OCI-LY1 (cell line): ENCODE measurements around the gene SULT1A3.
"Not testable (repeated sequence)": the region's sequence is repeated elsewhere in the genome, so short reads cannot be mapped to it uniquely, and the experiment has no call there.

Experiments
- H2AFZ ChIP-seq: fragments of 200-600 bp; sonication (generic), shearing (Covaris generic); 2 replicates; pipeline ENCODE4 v1.6.0; 2014; ENCODE audit warnings: antibody characterized with exemption, mild to moderate bottlenecking, low read length
- H3F3A ChIP-seq: fragments of 200-600 bp; sonication (generic), shearing (Covaris generic); 2 replicates; pipeline ENCODE4 v1.6.0; 2014; ENCODE audit warnings: mild to moderate bottlenecking, antibody characterized with exemption, low read length, moderate library complexity; ENCODE audit not compliant: insufficient read depth
- H3K27ac ChIP-seq: fragments of 200-600 bp; sonication (generic); 2 replicates; pipeline ENCODE4 v1.5.1; 2014; ENCODE audit warnings: low read length, mixed run types, mild to moderate bottlenecking, low read depth; ENCODE audit not compliant: poor library complexity, severe bottlenecking
- H3K27me3 ChIP-seq: fragments of 200-600 bp; sonication (generic); 2 replicates; pipeline ENCODE4 v1.6.0; 2014; ENCODE audit warnings: antibody characterized with exemption, mild to moderate bottlenecking, low read length, moderate library complexity; ENCODE audit not compliant: insufficient read depth
- H3K36me3 ChIP-seq: fragments of 200-600 bp; sonication (generic); 2 replicates; pipeline ENCODE4 v1.6.1; 2014; ENCODE audit warnings: mild to moderate bottlenecking, antibody characterized with exemption, low read length, moderate library complexity, mixed read lengths; ENCODE audit not compliant: insufficient read depth
- H3K4me1 ChIP-seq: fragments of 200-600 bp; sonication (generic); 2 replicates; pipeline ENCODE4 v1.5.1; 2014; ENCODE audit warnings: mild to moderate bottlenecking, low read length, moderate library complexity; ENCODE audit not compliant: insufficient read depth, severe bottlenecking
- H3K4me2 ChIP-seq: fragments of 200-600 bp; sonication (generic), shearing (Covaris generic); 2 replicates; pipeline ENCODE4 v1.6.1; 2014; ENCODE audit warnings: low read length
- H3K4me3 ChIP-seq: fragments of 200-600 bp; sonication (generic); 2 replicates; pipeline ENCODE4 v1.5.1; 2014; ENCODE audit warnings: low read length, low read depth, mild to moderate bottlenecking, mixed read lengths; ENCODE audit not compliant: poor library complexity, severe bottlenecking
- H3K79me2 ChIP-seq: fragments of 200-600 bp; shearing (Covaris generic); 2 replicates; pipeline ENCODE4 v1.6.1; 2016; ENCODE audit warnings: mixed run types, low read length, mixed read lengths; ENCODE audit not compliant: insufficient read depth
- H3K9ac ChIP-seq: fragments of 200-600 bp; sonication (generic), shearing (Covaris generic); 2 replicates; pipeline ENCODE4 v1.6.1; 2014; ENCODE audit warnings: mild to moderate bottlenecking, low read length, mixed read lengths
- H3K9me2 ChIP-seq: fragments of 200-600 bp; sonication (generic), shearing (Covaris generic); 2 replicates; pipeline ENCODE4 v1.6.1; 2014; ENCODE audit warnings: low read depth, mild to moderate bottlenecking, low read length, mixed read lengths
- H3K9me3 ChIP-seq: fragments of 200-600 bp; shearing (Covaris generic); 2 replicates; pipeline ENCODE4 v1.6.1; 2014; ENCODE audit warnings: low read length, mixed read lengths
- H4K20me1 ChIP-seq: fragments of 200-600 bp; sonication (generic), shearing (Covaris generic); 2 replicates; pipeline ENCODE4 v1.6.0; 2016; ENCODE audit warnings: mild to moderate bottlenecking, low read length; ENCODE audit not compliant: insufficient read depth

SULT1A3 gene

DNA sequence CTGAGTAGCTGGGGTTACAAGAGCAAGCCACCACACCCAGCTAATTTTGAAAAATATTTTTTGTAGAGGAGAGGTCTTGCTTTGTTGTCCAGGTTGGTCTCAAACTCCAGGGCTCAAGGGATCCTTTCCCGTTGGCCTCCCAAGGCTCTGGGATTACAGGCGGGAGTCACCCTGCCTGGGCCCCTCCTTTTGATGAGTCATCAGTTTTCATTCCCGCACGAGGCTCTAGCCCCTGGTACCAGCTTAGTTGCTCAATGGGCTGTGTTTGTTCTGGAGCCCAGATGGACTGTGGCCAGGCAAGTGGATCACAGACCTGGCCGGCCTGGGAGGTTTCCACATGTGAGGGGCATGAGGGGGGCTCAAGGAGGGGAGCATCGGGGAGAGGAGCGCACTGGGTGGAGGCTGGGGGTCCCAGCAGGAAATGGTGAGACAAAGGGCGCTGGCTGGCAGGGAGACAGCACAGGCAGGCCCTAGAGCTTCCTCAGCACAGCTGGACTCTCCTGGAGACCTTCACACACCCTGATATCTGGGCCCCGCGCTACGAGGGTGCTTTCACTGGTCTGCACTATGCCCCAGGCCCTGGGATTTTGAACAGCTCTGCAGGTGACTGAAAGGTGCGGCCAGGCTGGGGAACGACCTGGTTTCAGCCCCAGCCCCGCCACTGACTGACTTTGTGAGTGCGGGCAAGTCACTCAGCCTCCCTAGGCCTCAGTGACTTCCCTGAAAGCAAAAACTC, 721 bp downstream of the SULT1A3 start:
- H3K9me2 ChIP-seq, H3K27ac ChIP-seq, H3F3A ChIP-seq, H3K4me2 ChIP-seq, H3K36me3 ChIP-seq, H2AFZ ChIP-seq, H3K27me3 ChIP-seq, H3K4me3 ChIP-seq, H3K9me3 ChIP-seq, H3K9ac ChIP-seq, H3K4me1 ChIP-seq, H3K79me2 ChIP-seq, H4K20me1 ChIP-seq: not testable (repeated sequence)

DNA sequence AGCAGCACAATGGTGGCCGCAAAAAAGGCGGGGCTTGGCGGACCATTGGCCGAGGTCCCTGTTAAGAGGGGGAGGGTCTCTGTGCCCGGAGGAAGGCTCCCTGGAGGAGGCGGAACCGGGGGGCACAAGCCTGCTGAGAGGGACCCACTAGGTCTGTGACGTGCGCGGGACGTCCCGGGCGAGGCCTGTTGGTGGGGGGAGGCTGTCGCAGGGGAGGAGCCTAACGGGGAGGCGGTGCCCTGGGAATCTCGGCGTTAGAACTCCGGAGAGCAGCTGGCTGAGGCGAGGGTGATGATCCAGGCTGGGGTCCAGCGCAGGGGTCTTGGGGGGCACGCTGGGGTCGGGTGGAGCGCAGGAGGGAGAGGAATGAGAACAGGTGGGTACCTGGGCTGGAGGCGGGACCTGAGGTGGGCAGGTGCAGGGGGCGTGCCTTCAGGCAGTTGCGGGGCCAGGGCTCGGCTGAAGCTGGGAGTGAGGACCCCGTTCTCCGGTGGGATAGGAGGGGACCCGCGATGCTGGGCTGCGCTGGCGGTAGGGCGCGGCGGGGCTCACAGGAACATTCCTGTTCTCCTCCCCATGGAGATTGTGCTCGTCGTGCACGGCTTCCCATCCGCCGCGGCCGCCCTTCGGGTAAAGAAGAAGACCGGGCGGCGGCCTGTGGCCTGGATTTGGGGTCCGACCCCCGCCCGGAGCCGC, 6.6 kb downstream of the SULT1A3 start:
- peak overlapping the region; percentile 63 for H3K4me2 ChIP-seq
- H3K36me3 ChIP-seq, result not testable (repeated sequence)

DNA sequence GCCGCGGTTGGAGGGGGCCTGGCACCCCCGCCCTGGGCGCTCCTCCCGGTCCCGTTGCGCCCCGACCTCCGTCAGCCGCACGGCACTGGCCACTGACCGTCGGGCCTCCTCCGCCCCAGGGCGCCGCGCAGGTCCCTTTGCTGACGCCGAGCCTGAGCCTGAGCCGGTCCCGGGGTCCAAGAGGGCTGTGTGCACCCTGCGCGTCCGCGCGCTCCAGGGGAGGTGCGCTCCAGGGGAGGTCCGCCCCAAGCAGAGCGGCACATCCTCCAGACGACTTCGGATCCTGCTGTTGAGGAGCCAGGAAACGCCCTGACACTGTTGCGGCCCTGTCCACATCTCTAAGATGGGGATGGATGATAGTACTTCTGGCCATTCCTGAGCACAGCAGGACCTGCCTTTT, 7.2 kb downstream of the SULT1A3 start:
- H3K9me3 ChIP-seq, H3K36me3 ChIP-seq, H3K9me2 ChIP-seq, H3K4me1 ChIP-seq, H3K9ac ChIP-seq, H3K27ac ChIP-seq, H3K27me3 ChIP-seq, H2AFZ ChIP-seq, H3F3A ChIP-seq, H4K20me1 ChIP-seq, H3K79me2 ChIP-seq: not testable (repeated sequence)
- H3K4me2 ChIP-seq, result peak overlapping the region; percentile 63
- H3K4me3 ChIP-seq, result peak overlapping the region; percentile 53

More for the DNA sequence above, 6.6 kb downstream of the SULT1A3 start:
- peak overlapping the region; percentile 53 for H3K4me3 ChIP-seq
- not testable (repeated sequence) for H3K9me2 ChIP-seq, H4K20me1 ChIP-seq, H3K79me2 ChIP-seq, H3K27me3 ChIP-seq, H3K27ac ChIP-seq, H3K9me3 ChIP-seq, H2AFZ ChIP-seq, H3K4me1 ChIP-seq, H3F3A ChIP-seq, H3K9ac ChIP-seq

DNA sequence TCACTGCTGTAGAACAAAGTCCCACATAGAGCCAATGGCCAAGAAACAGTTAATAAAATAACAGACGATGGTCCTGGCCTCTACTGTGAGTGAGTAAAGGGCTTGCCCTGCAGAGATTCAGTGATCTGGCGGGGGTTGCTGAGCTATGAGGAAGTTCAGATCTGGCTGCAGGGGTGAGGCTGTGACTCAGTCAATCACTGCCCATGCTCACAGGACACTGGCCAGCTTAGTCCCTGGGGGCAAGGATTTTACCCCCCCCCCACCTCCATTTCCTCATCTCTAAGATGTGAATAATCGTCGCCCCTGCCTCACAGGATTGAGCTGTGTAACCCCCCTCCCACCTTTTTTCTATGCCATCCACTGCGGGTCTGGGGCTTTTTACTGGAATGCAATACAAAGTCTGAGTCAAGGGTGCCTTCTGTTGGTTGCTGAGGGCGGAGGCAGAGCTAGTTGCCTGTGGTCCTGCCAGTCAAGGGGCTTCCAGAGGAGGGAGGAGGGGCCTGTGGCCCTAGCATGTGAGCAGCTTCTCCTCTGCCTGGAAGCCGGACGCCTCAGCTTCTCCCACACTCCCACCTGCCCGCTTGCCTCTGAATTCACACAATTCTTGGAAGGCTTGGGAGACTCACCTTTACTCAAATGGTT, 8.1 kb downstream of the SULT1A3 start:
- H3K27me3 ChIP-seq, H3K9ac ChIP-seq, H3K9me2 ChIP-seq, H4K20me1 ChIP-seq, H3K4me2 ChIP-seq, H3K9me3 ChIP-seq, H3K4me3 ChIP-seq, H2AFZ ChIP-seq, H3K4me1 ChIP-seq, H3K79me2 ChIP-seq, H3K27ac ChIP-seq, H3F3A ChIP-seq, H3K36me3 ChIP-seq: not testable (repeated sequence)

DNA sequence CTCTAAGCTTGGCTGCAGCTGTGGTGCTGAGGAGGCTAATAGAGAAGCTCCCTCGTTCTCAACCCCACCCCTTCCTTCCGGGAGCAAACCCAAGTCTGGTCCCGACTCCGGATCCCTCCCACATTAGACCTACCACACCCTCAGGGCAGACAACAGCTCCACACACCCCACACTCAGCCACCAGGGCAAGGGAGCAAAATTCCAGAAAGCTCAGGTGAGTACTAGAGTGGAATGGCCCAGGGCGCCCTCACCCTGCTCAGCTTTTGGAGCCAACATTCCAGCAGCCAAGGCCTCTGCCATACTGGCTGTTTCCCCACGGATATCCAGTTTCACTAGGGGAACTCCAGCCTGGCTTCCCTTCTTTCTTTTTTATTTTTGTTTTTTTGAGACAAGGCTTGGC, 10.0 kb downstream of the SULT1A3 start:
- H3K4me3 ChIP-seq, H3K9ac ChIP-seq, H3K36me3 ChIP-seq, H3K4me2 ChIP-seq, H3K4me1 ChIP-seq, H3K27ac ChIP-seq, H3K9me3 ChIP-seq, H3F3A ChIP-seq, H4K20me1 ChIP-seq, H3K79me2 ChIP-seq, H3K27me3 ChIP-seq, H3K9me2 ChIP-seq, H2AFZ ChIP-seq: not testable (repeated sequence)

DNA sequence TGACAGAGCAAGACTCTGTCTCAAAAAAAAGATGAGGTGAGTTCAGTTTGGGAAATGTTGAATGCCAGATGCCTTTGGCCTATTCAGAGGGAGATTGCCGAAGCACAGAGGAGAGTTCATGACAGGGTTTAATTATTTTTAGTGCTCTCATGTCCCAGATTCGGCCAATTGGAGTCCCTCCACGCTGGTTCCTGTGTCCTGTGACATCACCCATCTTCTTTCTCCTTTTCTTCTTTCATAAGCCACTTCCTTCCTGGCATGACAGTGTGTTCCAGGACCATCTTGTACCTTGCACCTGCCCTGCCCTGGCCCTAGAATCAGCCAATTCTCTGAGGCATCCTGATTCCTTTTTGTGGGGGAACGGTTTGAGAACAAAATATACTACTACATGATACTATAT, 12.4 kb downstream of the SULT1A3 start:
- not testable (repeated sequence) for H3K27me3 ChIP-seq, H3K9me3 ChIP-seq, H3K79me2 ChIP-seq, H3K9me2 ChIP-seq, H3K36me3 ChIP-seq, H3K9ac ChIP-seq, H2AFZ ChIP-seq, H3K4me3 ChIP-seq, H3K27ac ChIP-seq, H3F3A ChIP-seq, H3K4me2 ChIP-seq, H4K20me1 ChIP-seq, H3K4me1 ChIP-seq

DNA sequence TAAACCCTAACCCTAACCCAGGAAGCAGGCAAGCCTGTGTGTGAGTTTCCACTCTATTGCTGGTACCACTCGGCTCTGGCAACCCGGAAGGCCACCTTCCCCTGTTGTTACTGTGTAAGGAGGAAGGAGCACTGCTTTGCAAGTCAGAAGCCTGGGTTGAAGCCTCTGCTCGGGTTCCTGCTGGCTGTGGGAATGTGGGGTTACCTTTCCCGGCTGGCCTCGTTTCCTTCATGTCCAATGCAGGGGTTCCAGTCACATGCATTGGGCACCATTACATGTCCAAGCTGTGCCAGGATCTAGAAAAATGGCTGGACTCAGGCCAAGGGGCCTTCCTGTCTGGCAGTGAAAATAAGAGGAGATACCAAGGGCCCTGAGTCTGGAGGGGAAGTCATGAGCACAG, 18.0 kb downstream of the SULT1A3 start:
- H3K9me2 ChIP-seq, H3K9ac ChIP-seq, H3K27ac ChIP-seq, H3K27me3 ChIP-seq, H3K9me3 ChIP-seq, H3K4me3 ChIP-seq, H3K36me3 ChIP-seq, H3F3A ChIP-seq, H3K4me2 ChIP-seq, H4K20me1 ChIP-seq, H2AFZ ChIP-seq, H3K79me2 ChIP-seq, H3K4me1 ChIP-seq: not testable (repeated sequence)
